ENCODE data around the gene HECTD1. TPM values are rescaled to one million over a fixed set of nuclear protein-coding genes. Genes with fewer than 3 reads are reported as not detected.
"Not testable (repeated sequence)": the region's sequence is repeated elsewhere in the genome, so short reads cannot be mapped to it uniquely, and the experiment has no call there.

HECTD1 gene
- total RNA-seq, 6 donors from 2014 or later, result 118 to 326 (median 164) TPM

DNA sequence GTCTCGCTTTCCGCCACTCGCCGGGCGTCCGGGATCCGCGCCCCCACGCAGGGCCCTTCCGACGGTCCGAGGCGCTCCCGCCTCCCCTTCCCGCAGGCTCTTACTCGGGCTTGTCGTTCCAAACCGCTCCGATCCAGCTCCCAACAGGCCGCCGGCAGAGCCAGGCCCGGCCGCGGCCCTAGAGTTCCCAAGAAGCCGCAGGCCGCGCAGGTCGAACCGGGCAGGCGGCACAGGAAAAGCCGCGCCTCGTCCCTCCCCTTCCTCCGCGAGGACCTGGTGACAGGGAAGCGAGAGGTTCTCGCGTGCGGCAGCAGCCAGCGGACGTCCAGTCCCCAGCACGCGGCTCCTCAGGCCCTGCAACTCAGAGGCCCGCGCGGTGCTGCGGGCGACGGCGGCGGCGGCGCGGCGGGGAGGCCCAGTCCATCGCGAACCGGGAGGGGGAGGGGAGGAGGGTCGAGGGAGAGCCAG lies 272 bp downstream of the HECTD1 start:
- peak in 1 of 4 donors; percentile 22 for TF ChIP-seq POLR2A (IDR thresholded peaks at IDR 0.05)
- TF ChIP-seq EP300 (IDR thresholded peaks at IDR 0.05), result no peak
- TF ChIP-seq POLR2AphosphoS5 (IDR thresholded peaks at IDR 0.05), result peak; percentile 42 to 67
- peaks cover 15 to 44% (median 22%) of the 10 kb centered on the region in 4 donors for H3K4me1 ChIP-seq
- H3K36me3 ChIP-seq, result peaks cover 0 to 13% (median 2%) of the 10 kb centered on the region in 4 donors
- no peaks in the 10 kb centered on the region for H3K27me3 ChIP-seq
- H3K9me3 ChIP-seq, result no peaks in the 10 kb centered on the region
- peak overlapping the region; percentile 66 to 86 (median 75) for H3K4me3 ChIP-seq
- peak overlapping the region; percentile 98 to 100 (median 99) for H3K27ac ChIP-seq
- DNase-seq (no peak), ATAC-seq (ENCODE audit: low FRiP score in 2 of 2) (peak; percentile 80 to 86)
- 0% methylated on average over 5 to 11 of the region's 59 CpGs for WGBS, 2 donors

DNA sequence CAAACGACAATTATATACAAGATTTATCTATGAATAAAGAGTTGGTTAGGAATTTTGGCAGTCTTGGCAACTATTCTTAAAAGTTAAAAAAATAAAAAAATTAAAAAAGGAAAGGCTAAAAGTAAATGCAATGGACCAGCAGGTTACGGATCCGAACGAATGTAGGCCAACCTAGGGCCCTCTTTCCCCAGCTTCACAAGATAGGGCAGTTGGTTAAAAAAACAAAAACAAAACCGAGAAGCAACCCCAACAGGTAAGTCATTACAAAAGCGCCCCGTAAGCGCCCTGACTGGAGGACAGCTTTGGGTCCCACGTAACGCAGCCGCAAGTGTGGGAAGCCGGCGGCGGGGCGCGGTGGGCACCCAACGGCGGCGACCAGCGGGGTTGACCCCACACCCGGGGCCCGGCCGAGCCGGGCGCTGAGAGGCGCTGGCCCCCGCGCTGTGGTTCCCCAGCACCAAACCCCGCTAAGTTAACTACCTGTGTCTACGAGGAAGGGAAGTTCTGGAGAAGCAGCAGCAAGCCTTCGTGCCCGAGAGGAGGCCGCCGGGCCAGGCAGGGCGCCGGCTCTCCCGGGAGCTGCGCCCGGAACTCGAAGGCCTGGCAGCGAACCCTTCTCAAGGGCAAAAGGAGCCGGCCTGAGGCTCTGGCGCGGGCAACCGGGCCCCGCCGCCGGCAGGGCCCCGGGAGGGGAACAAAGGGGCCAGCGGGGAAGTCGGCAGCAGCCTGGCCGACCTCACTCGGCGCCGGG lies 882 bp downstream of the HECTD1 start:
- 0 to 1% methylated on average over 29 to 47 of the region's 55 CpGs for WGBS, 2 donors
- Histone ChIP-seq H3K4me3 (peak overlapping the region; percentile 66 to 86 (median 75)), H3K36me3 (peaks cover 0 to 19% (median 2%) of the 10 kb centered on the region in 4 donors), H3K4me1 (peaks cover 15 to 45% (median 22%) of the 10 kb centered on the region in 4 donors), H3K27ac (peak overlapping the region; percentile 98 to 100 (median 99)), H3K27me3 (no peaks in the 10 kb centered on the region), H3K9me3 (no peaks in the 10 kb centered on the region)
- ATAC-seq (ENCODE audit: low FRiP score in 2 of 2) (peak in 1 of 2 donors; percentile 49), DNase-seq (peak; percentile 51 to 90)
- TF ChIP-seq, protein P1, sequence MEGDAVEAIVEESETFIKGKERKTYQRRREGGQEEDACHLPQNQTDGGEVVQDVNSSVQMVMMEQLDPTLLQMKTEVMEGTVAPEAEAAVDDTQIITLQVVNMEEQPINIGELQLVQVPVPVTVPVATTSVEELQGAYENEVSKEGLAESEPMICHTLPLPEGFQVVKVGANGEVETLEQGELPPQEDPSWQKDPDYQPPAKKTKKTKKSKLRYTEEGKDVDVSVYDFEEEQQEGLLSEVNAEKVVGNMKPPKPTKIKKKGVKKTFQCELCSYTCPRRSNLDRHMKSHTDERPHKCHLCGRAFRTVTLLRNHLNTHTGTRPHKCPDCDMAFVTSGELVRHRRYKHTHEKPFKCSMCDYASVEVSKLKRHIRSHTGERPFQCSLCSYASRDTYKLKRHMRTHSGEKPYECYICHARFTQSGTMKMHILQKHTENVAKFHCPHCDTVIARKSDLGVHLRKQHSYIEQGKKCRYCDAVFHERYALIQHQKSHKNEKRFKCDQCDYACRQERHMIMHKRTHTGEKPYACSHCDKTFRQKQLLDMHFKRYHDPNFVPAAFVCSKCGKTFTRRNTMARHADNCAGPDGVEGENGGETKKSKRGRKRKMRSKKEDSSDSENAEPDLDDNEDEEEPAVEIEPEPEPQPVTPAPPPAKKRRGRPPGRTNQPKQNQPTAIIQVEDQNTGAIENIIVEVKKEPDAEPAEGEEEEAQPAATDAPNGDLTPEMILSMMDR (IDR thresholded peaks at IDR 0.05), result no peak
- no peak for TF ChIP-seq POLR2AphosphoS5 (IDR thresholded peaks at IDR 0.05)
- no peak for TF ChIP-seq EP300 (IDR thresholded peaks at IDR 0.05)
- no peak for TF ChIP-seq POLR2A (IDR thresholded peaks at IDR 0.05)

DNA sequence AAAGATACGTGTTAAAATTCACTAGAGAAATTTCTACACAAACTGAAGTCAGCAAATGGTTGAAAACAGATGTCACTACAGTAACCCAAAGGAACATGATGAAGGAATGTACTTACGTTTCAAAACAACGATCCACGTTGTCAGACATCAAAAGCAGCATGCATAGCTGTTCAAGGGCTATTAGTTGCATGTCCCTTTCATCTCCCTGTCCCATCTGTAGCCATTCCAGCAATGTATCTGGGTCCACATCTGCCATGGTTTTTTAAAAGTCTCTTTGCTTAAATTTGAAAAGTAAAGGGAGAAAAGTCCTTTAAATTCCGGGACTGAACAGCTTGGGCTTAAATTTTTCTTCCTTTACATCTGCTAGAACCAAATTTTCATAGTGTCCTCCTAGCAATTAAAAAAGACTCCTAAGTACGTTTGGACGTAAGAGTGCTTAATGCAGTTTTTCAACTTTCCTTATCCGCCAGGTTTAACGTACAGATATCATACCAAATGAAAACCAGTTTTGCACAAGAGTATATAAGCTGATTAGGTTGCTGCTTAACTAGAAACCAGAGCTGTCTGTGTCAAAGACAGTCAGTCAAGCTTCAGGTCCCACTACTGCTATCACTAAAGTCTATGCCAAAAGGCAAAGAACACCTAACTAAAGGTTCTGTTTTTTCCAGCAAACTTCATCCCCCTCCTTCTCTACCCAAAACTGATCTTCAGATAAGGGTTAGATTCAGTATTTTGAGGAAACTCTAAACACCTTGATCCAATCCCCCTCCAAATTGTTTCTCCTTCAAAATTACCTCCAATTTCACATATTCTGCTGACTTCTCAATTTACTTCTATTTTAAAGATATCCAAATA lies 1.7 kb downstream of the HECTD1 start:
- H3K4me3 ChIP-seq, result peak overlapping the region; percentile 66 to 86 (median 75)
- DNase-seq, result no peak

DNA sequence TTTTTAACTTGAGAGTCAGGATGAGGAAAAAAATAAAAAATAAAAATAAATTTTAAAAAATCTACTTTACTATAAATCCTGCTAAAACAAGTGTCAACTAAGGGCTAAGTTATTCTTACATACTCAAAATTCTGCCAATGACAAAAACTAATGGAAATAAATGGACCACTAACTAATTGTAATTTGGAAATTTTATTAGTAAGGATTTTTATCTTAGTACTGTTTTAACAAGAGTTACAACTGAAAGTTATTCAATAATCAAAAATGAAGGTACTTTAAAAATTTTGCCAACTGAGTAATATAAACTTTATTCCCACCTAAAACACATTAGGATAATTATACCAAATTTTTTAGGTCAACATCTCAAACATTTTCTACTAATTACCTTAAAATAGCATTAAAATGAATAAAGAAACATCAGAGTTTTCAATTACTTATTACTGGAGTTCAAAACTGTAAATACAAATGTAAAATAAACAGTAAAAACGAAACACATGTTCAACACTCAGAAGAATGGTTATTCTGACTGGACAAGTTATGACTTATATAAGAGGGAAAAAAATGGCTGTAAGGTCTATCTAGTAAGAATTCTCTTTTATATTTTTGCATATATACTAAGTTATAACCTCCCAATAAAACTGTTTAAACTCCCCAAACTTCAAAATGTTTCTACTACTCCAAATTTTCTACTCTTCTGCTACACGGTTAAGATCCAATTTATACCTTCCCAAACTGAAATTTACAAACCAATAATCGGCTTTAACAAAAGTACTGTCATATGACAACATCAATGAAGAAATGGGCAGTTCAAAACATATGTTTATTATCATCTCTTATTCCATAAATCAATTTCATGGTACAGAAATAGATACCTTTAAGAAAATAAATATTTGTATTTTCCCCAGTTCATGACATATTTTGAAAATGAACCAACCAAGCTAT lies 2.7 kb downstream of the HECTD1 start:
- DNase-seq (no peak), ATAC-seq (ENCODE audit: low FRiP score in 2 of 2) (no peak)
- H3K27ac ChIP-seq, result peak overlapping the region in 2 of 4 donors; percentile 99 to 100
- peaks cover 0 to 22% (median 2%) of the 10 kb centered on the region in 4 donors for H3K36me3 ChIP-seq
- no peaks in the 10 kb centered on the region for H3K27me3 ChIP-seq
- TF ChIP-seq EP300 (IDR thresholded peaks at IDR 0.05) (no peak), POLR2AphosphoS5 (IDR thresholded peaks at IDR 0.05) (no peak), POLR2A (IDR thresholded peaks at IDR 0.05) (no peak)
- TF ChIP-seq, protein P1 (IDR thresholded peaks at IDR 0.05), result no peak
- H3K9me3 ChIP-seq, result no peaks in the 10 kb centered on the region
- H3K4me3 ChIP-seq, result peak overlapping the region in 3 of 4 donors; percentile 4 to 86 (median 66)
- WGBS, 2 donors, result 25 to 31% methylated on average over 3 of the region's 3 CpGs
- H3K4me1 ChIP-seq, result peaks cover 21 to 53% (median 33%) of the 10 kb centered on the region in 4 donors

More for the DNA sequence above, 1.7 kb downstream of the HECTD1 start:
- ATAC-seq (ENCODE audit: low FRiP score in 2 of 2), result no peak
- Histone ChIP-seq H3K36me3 (peaks cover 0 to 22% (median 2%) of the 10 kb centered on the region in 4 donors), H3K27ac (peak overlapping the region; percentile 98 to 100 (median 99)), H3K9me3 (no peaks in the 10 kb centered on the region), H3K27me3 (no peaks in the 10 kb centered on the region), H3K4me1 (peaks cover 20 to 49% (median 25%) of the 10 kb centered on the region in 4 donors)
- TF ChIP-seq, protein P1 (IDR thresholded peaks at IDR 0.05), result no peak
- TF ChIP-seq POLR2AphosphoS5 (IDR thresholded peaks at IDR 0.05) (no peak), POLR2A (IDR thresholded peaks at IDR 0.05) (no peak), EP300 (IDR thresholded peaks at IDR 0.05) (no peak)
- 5 to 10% methylated on average over 9 of the region's 9 CpGs for WGBS, 2 donors

DNA sequence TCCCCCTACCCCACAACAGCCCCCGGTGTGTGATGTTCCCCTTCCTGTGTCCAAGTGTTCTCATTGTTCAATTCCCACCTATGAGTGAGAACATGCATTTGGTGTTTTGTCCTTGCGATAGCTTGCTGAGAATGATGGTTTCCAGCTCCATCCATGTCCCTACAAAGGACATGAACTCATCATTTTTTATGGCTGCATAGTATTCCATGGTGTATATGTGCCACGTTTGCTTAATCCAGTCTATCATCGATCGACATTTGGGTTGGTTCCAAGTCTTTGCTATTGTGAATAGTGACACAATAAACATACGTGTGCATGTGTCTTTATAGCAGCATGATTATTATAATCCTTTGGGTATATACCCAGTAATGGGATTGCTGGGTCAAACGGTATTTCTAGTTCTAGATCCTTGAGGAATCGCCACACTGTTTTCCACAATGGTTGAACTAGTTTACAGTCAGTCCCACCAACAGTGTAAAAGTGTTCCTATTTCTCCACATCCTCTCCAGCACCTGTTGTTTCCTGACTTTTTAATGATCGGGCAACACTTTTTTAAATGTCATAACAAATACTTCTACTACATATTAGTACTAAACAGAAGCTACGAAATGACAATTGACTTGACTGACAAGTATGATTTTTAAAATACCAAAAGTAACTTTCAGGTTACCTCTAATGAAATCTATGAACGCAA lies 3.5 kb downstream of the HECTD1 start:
- 93 to 96% methylated on average over 11 of the region's 11 CpGs for WGBS, 2 donors
- Histone ChIP-seq H3K4me1 (peaks cover 19 to 47% (median 35%) of the 10 kb centered on the region in 4 donors), H3K36me3 (peaks cover 0 to 22% (median 2%) of the 10 kb centered on the region in 4 donors)
- not testable (repeated sequence) for H3K27ac ChIP-seq; H3K27me3 ChIP-seq; H3K4me3 ChIP-seq; H3K9me3 ChIP-seq; ATAC-seq (ENCODE audit: low FRiP score in 2 of 2); DNase-seq

All from upper lobe of left lung (tissue), 6 donors.